ENCODE results near the gene BPI. TPM values are rescaled to one million over a fixed set of nuclear protein-coding genes. Genes with fewer than 3 reads are reported as not detected.
"Not testable (repeated sequence)": the region's sequence is repeated elsewhere in the genome, so short reads cannot be mapped to it uniquely, and the experiment has no call there.

Gene BPI
- total RNA-seq, 2 experiments from 2014 or later: 0.14 TPM; not detected in 1

- H3K4me3 ChIP-seq (ENCODE audit: low read length): no peak overlapping the region
- no peak overlapping the region for H3K27ac Mint-ChIP-seq
- intact Hi-C loops (cut with DNase I, micrococcal nuclease): no loop called here
- no peaks in the 10 kb centered on the region for H3K9me3 ChIP-seq (ENCODE audit: control insufficient read depth in 1 of 2, insufficient read depth in 1 of 2, low read length in 2 of 2)
- H3K9me3 Mint-ChIP-seq: no peaks in the 10 kb centered on the region
- H3K27me3 ChIP-seq (ENCODE audit: control insufficient read depth in 1 of 2, insufficient read depth in 2 of 2, low read length in 2 of 2): peaks cover 2 to 3% of the 10 kb centered on the region in 2 experiments
- H3K27ac ChIP-seq (ENCODE audit: low read depth in 1 of 2, low read length in 2 of 2): no peak overlapping the region
- H3K4me3 Mint-ChIP-seq: no peak overlapping the region
- TF ChIP-seq CTCF (IDR thresholded peaks at IDR 0.05): no peak
- H3K36me3 ChIP-seq (ENCODE audit: insufficient read depth, low read length): no peaks in the 10 kb centered on the region
- no peaks in the 10 kb centered on the region for H3K4me1 ChIP-seq (ENCODE audit: insufficient read depth, low read length)
- no peaks in the 10 kb centered on the region for H3K4me1 Mint-ChIP-seq (ENCODE audit: low read depth)
- ATAC-seq (ENCODE audit: poor library complexity): no peak
- CTCF ChIA-PET: no interaction called here
- no peak for DNase-seq
- H3K27me3 Mint-ChIP-seq: peaks cover 16% of the 10 kb centered on the region
- POLR2A ChIA-PET: no interaction called here
- no peaks in the 10 kb centered on the region for H3K36me3 Mint-ChIP-seq (ENCODE audit: low read depth)
Measured at GRCh38 chr20:38377039-38377685, 73.2 kb downstream of the BPI start.

GRCh38 chr20:38377838-38378237 is 73.9 kb downstream of the BPI start:
- intact Hi-C loops (cut with DNase I, micrococcal nuclease); H3K27ac ChIP-seq (ENCODE audit: low read depth in 1 of 2, low read length in 2 of 2); H3K36me3 Mint-ChIP-seq (ENCODE audit: low read depth); H3K27ac Mint-ChIP-seq; H3K9me3 Mint-ChIP-seq; H3K27me3 ChIP-seq (ENCODE audit: control insufficient read depth in 1 of 2, insufficient read depth in 2 of 2, low read length in 2 of 2); H3K4me3 Mint-ChIP-seq; H3K4me3 ChIP-seq (ENCODE audit: low read length); H3K4me1 ChIP-seq (ENCODE audit: insufficient read depth, low read length); H3K4me1 Mint-ChIP-seq (ENCODE audit: low read depth); CTCF ChIA-PET; H3K9me3 ChIP-seq (ENCODE audit: control insufficient read depth in 1 of 2, insufficient read depth in 1 of 2, low read length in 2 of 2); DNase-seq; POLR2A ChIA-PET; H3K36me3 ChIP-seq (ENCODE audit: insufficient read depth, low read length); ATAC-seq (ENCODE audit: poor library complexity): not testable (repeated sequence)
- peaks cover 23% of the 10 kb centered on the region for H3K27me3 Mint-ChIP-seq

GRCh38 chr20:38383147-38383546 is 79.2 kb downstream of the BPI start:
- H3K4me1 Mint-ChIP-seq (ENCODE audit: low read depth): no peaks in the 10 kb centered on the region
- POLR2A ChIA-PET: no interaction called here
- H3K36me3 Mint-ChIP-seq (ENCODE audit: low read depth): no peaks in the 10 kb centered on the region
- Histone ChIP-seq H3K36me3 (ENCODE audit: insufficient read depth, low read length) (no peaks in the 10 kb centered on the region), H3K27me3 (ENCODE audit: control insufficient read depth in 1 of 2, insufficient read depth in 2 of 2, low read length in 2 of 2) (peaks cover 4 to 16% of the 10 kb centered on the region in 2 experiments), H3K4me3 (ENCODE audit: low read length) (no peak overlapping the region), H3K4me1 (ENCODE audit: insufficient read depth, low read length) (no peaks in the 10 kb centered on the region), H3K9me3 (ENCODE audit: control insufficient read depth in 1 of 2, insufficient read depth in 1 of 2, low read length in 2 of 2) (no peaks in the 10 kb centered on the region), H3K27ac (ENCODE audit: low read depth in 1 of 2, low read length in 2 of 2) (no peak overlapping the region)
- no peaks in the 10 kb centered on the region for H3K9me3 Mint-ChIP-seq
- H3K27me3 Mint-ChIP-seq: peaks cover 46% of the 10 kb centered on the region
- intact Hi-C loops (cut with DNase I, micrococcal nuclease): no loop called here
- ATAC-seq (ENCODE audit: poor library complexity) (no peak), DNase-seq (no peak)
- no peak for TF ChIP-seq CTCF (IDR thresholded peaks at IDR 0.05)
- CTCF ChIA-PET: no interaction called here
- H3K4me3 Mint-ChIP-seq: no peak overlapping the region
- H3K27ac Mint-ChIP-seq: no peak overlapping the region

- CTCF ChIA-PET: no interaction called here
- Histone ChIP-seq H3K9me3 (ENCODE audit: control insufficient read depth in 1 of 2, insufficient read depth in 1 of 2, low read length in 2 of 2) (peaks cover 0 to 9% of the 10 kb centered on the region in 2 experiments), H3K27me3 (ENCODE audit: control insufficient read depth in 1 of 2, insufficient read depth in 2 of 2, low read length in 2 of 2) (peaks cover 2 to 16% of the 10 kb centered on the region in 2 experiments), H3K27ac (ENCODE audit: low read depth in 1 of 2, low read length in 2 of 2) (no peak overlapping the region), H3K36me3 (ENCODE audit: insufficient read depth, low read length) (no peaks in the 10 kb centered on the region), H3K4me1 (ENCODE audit: insufficient read depth, low read length) (no peaks in the 10 kb centered on the region), H3K4me3 (ENCODE audit: low read length) (no peak overlapping the region)
- H3K9me3 Mint-ChIP-seq: no peaks in the 10 kb centered on the region
- POLR2A ChIA-PET: no interaction called here
- no peaks in the 10 kb centered on the region for H3K36me3 Mint-ChIP-seq (ENCODE audit: low read depth)
- no peaks in the 10 kb centered on the region for H3K4me1 Mint-ChIP-seq (ENCODE audit: low read depth)
- DNase-seq (no peak), ATAC-seq (ENCODE audit: poor library complexity) (no peak)
- no peak overlapping the region for H3K27ac Mint-ChIP-seq
- H3K27me3 Mint-ChIP-seq: peaks cover 39% of the 10 kb centered on the region
- intact Hi-C loops (cut with DNase I, micrococcal nuclease): no loop called here
- TF ChIP-seq CTCF (IDR thresholded peaks at IDR 0.05): no peak
- no peak overlapping the region for H3K4me3 Mint-ChIP-seq
Measured at GRCh38 chr20:38386004-38386403, 82.0 kb downstream of the BPI start.
